OCI-LY7 (cell line): ENCODE data around the gene COL6A2.

Source experiments
- CTCF ChIP-seq: fragments of 200-600 bp; sonication (generic); conservative IDR thresholded peaks from 2 replicates; pipeline ENCODE4 v1.5.1; 2014; ENCODE audit warnings: mild to moderate bottlenecking, antibody characterized with exemption, low read length, moderate library complexity, mixed read lengths
- EZH2phosphoT487 ChIP-seq: fragments of 200-600 bp; sonication (generic); IDR thresholded peaks from 2 replicates; pipeline ENCODE4 v1.6.1; 2018; ENCODE audit warnings: low read depth, borderline replicate concordance, mild to moderate bottlenecking, mixed run types, antibody characterized with exemption, low read length, moderate library complexity, mixed read lengths

DNA sequence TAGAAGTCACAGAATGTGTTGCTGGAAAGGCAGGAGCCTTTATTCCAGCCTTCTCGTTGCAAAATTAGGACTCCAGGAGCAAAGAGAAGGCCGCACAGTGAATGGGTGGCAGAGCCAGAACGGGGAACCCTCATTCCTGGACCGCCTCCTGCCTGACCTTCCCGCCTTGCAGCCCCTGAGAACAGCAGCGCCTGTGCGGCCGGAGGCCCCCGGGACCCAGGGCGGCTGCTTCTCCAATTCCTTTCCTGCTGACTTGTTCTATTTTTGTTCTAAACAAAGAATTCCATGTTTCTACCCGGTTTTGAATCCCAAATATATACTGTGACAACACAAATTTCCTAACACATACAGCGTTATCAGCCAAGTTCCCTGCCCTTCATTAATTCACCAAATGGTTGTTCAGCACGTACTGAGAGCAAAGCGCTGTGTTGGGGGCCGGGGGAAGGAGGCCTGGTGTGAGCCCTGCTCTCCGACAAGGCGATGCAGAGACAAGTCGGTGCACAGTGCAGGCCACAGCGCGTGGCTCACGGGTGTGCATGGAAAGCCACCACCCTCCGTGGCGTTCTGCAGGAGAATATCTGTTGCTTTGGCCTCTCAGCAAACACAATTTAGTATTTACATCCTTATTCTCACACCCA is 31.9 kb upstream of the COL6A2 start:
- TF ChIP-seq CTCF (no peak), EZH2phosphoT487 (no peak)
